Glomerular endothelial cell (primary cell): ENCODE measurements around the gene PRC1. TPM values are rescaled to one million over a fixed set of nuclear protein-coding genes. Genes with fewer than 3 reads are reported as not detected.
"Not testable (repeated sequence)": the region's sequence is repeated elsewhere in the genome, so short reads cannot be mapped to it uniquely, and the experiment has no call there.

Experiments
- DNase-seq: peaks from one replicate; pipeline ENCODE4 v3.0.0-alpha.2; 2011; ENCODE audit warnings: low read depth, low spot score; ENCODE audit errors: extremely low read depth
- total RNA-seq: library from RNA; depleted of rRNA; stranded (reverse); fragments of >200 nt; gene quantifications from 2 replicates; pipeline ENCODE4 v1.2.3, GENCODE V29; 2015

Gene PRC1
- total RNA-seq, 1 donor from 2014 or later, result 61.4 TPM

- no peak for DNase-seq
These were observed 59.2 kb downstream of the PRC1 start, which contains the start of gene UNC45A for GRCh38 chr15:90934949-90935751. Gene UNC45A, plus strand, starts transcription at chr15:90935285. Its CDS starts 40 bp downstream, at chr15:90935325.

GRCh38 chr15:90934256-90934948, 59.9 kb downstream of the PRC1 start:
- no peak for DNase-seq

DNA sequence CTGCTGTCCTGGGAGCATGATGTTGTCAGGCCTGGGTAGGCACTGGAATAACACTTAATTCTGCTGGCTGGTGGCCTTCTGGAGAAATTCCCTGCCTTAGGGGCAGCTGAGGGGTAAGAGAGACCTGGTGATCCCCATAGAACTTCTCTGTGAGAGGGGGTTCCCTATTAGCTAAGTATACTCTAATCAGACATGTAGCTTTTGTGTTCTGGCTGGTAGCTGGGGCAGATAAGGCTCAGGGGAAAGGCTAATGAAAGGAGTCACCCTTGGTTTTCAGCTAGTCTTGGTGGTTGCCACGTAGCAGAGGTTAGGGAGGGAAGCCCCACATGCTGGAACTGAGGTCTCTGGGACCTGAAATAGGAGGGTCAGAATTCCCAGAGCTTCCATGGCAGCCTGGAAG, 61.0 kb downstream of the PRC1 start:
- DNase-seq, result no peak

DNA sequence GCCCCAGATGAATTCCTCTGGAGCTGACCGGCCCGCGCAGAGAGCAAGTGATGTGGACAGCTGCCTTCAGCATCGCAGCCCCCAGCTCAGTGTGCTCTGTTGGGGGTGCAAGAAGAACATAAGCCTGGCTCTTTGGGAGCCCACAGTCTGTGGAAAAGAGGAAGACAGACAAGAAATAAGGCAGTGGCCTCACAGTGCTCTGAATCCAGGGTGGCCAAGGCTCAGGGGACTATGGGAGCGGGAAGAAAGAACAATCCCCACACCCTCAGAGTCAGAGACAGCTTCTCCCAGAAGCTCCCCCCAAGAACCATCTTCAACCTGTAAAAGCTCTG, 61.7 kb downstream of the PRC1 start:
- DNase-seq, result no peak

- DNase-seq, result no peak
These were observed 62.3 kb downstream of the PRC1 start, which contains the start of gene HDDC3 for GRCh38 chr15:90931828-90932659. Gene HDDC3, minus strand, starts transcription at chr15:90932549. Its CDS starts 9 bp downstream, at chr15:90932540.

- no peak for DNase-seq
These were observed 62.8 kb downstream of the PRC1 start for GRCh38 chr15:90931575-90931827.

- DNase-seq, result no peak
These were observed 63.3 kb downstream of the PRC1 start for GRCh38 chr15:90930861-90931574.

GRCh38 chr15:90929246-90930019, 64.9 kb downstream of the PRC1 start:
- DNase-seq, result no peak

GRCh38 chr15:90928106-90928505, 66.2 kb downstream of the PRC1 start:
- DNase-seq, result not testable (repeated sequence)

DNA sequence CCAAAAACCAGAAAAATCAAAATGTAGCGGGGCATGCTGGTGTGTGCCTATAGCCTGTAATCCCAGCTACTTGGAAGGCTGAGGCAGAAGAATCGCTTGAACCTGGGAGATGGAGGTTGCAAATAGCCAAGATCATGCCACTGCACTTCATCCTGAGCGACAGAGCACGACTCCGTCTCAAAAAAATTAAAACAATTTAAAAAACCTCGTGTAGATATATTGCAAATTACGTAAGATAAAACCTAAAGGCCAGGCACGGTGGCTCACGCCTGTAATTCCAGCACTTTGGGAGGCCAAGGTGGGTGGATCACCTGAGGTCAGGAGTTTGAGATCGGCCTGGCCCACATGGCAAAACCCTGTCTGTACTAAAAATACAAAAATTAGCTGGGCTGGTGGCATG, 67.6 kb downstream of the PRC1 start:
- not testable (repeated sequence) for DNase-seq

DNA sequence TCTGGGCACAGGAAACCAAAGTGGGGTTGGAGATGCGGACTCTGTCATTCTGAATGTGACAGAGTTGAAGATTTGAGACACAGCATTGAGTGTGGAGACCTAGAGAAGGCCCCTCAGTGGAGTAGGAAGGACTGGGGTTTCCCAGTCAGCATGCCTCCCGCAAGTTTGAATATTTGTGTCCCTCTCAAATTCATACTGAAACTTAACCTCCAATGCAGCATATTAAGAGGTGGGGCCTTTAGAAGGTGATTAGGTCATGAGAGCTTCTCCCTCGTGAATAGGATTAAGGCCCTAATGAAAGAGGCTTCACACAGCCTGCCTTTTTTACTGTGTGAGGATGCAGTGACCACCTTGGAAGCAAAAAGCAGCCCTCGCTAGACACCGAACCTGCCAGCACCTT, 70.0 kb downstream of the PRC1 start:
- no peak for DNase-seq

GRCh38 chr15:90922712-90923322, 71.5 kb downstream of the PRC1 start:
- DNase-seq, result not testable (repeated sequence)

- DNase-seq, result no peak
These were observed 72.4 kb downstream of the PRC1 start for GRCh38 chr15:90921887-90922286.

GRCh38 chr15:90918835-90919234, 75.5 kb downstream of the PRC1 start:
- DNase-seq, result no peak

DNA sequence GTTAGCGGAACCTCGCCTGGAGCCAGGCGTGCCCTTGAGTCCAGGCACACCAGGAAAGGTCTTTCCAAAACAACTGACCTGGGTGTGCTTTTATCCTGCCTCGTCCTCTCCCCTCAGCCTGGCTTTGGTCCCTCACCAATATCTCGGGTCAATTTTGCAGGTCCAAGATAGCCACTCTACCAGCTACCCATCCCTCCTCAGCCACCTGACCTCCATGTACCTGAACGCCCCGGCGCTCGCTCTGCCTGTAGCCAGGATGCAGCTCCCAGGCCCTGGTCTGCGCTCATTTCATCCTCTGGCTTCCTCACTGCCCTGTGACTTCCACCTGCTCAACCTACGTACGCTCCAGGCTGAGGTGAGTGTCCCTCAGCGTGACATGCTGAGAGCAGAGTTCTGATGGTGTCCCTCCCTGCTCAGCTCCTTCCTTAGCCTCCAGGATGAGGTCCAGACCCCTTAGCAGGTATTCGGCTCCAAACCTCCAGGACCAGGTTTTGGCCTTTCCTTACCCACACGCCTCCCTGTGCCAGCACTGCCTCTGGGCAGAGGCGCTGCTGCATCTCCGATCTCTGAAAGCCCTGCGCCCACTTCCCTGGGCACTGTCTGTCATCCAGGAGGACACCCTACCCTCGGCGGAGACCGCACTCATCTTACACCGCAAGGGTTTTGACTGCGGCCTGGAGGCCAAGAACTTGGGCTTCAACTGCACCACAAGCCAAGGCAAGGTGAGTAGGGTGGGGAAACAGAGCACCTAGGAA, 76.1 kb downstream of the PRC1 start:
- no peak for DNase-seq

DNA sequence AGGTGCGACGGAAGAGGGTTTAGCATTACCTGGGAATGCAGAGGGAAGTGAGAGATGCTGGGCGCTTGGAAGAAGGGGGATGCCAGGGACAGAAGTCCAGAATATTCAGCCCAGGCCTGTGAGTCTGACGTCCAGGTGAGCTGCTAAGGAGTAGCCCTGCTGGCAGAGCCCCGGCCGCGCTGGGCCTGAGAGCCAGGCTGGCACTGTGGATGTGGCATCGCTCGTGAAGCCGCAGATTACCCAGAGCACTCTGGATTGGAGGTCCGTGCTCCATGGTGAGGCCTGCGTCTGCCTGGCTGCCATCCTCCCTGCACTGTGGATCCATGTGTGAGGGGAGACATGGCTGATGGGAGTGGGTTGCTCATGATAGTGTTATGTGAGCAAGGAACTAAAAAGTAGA, 76.8 kb downstream of the PRC1 start:
- no peak for DNase-seq

GRCh38 chr15:90916461-90916860, 77.9 kb downstream of the PRC1 start:
- DNase-seq, result no peak
